CD14-positive monocyte (primary cell): ENCODE results near the gene HS1BP3. TPM values are rescaled to one million over a fixed set of nuclear protein-coding genes. Genes with fewer than 3 reads are reported as not detected.

Experiments used
- DNase-seq, 3 donors: peaks; one replicate each; pipeline ENCODE4 v3.0.0-alpha.2; 2011 to 2022
- H2AFZ ChIP-seq: 2 replicates; pipeline ENCODE4 v1.6.0; 2012; ENCODE audit warnings: mild to moderate bottlenecking, low read depth, low read length, inconsistent platforms; ENCODE audit not compliant: insufficient read depth, poor library complexity, severe bottlenecking
- H3K27ac ChIP-seq, 2 donors: 1 replicate in 1 of 2; 2 replicates in 1 of 2; pipeline ENCODE4 v1.5.1; 2012 to 2013; ENCODE audit warnings: low read length in 2 of 2, control low read depth in 1 of 2, inconsistent platforms in 1 of 2, low read depth in 1 of 2, mild to moderate bottlenecking in 1 of 2
- H3K27me3 ChIP-seq, 2 donors: one replicate each; pipeline versions ENCODE4 v1.6.0 to v1.6.1; 2011 to 2013; ENCODE audit warnings: low read length in 2 of 2; ENCODE audit not compliant: control insufficient read depth in 2 of 2, insufficient read depth in 2 of 2
- H3K36me3 ChIP-seq, 2 donors: replicated peaks in 1 of 2; 1 replicate in 1 of 2; 2 replicates in 1 of 2; pipeline versions ENCODE4 v1.5.1 to v1.6.1; 2012 to 2013; ENCODE audit warnings: low read length in 2 of 2, control low read depth in 1 of 2, inconsistent platforms in 1 of 2, mild to moderate bottlenecking in 1 of 2; ENCODE audit not compliant: insufficient read depth in 2 of 2, control insufficient read depth in 1 of 2
- H3K4me1 ChIP-seq, 2 donors: 1 replicate in 1 of 2; 2 replicates in 1 of 2; pipeline versions ENCODE4 v1.5.1 to v1.6.1; 2012 to 2013; ENCODE audit warnings: low read length in 2 of 2, control low read depth in 1 of 2, inconsistent platforms in 1 of 2, mild to moderate bottlenecking in 1 of 2, moderate library complexity in 1 of 2; ENCODE audit not compliant: insufficient read depth in 2 of 2, control insufficient read depth in 1 of 2
- H3K4me2 ChIP-seq: replicated peaks from 2 replicates; pipeline ENCODE3; 2012; ENCODE audit warnings: low read length, moderate library complexity, mild to moderate bottlenecking; ENCODE audit not compliant: poor library complexity, severe bottlenecking; ENCODE audit errors: extremely low read depth
- H3K4me3 ChIP-seq, 3 experiments: fragments of 200-600 bp in 1 of 3; sonication (generic) in 1 of 3; replicated peaks in 1 of 3; 1 replicate in 2 of 3; 2 replicates in 1 of 3; pipeline ENCODE4 v1.5.1; 2011 to 2013; ENCODE audit warnings: low read length in 3 of 3, mild to moderate bottlenecking in 3 of 3, control low read depth in 2 of 3, low read depth in 2 of 3, inconsistent platforms in 1 of 3, moderate library complexity in 1 of 3
- H3K79me2 ChIP-seq: 2 replicates; pipeline ENCODE4 v1.6.0; 2012; ENCODE audit warnings: mild to moderate bottlenecking, control low read depth, inconsistent platforms, low read length, moderate library complexity; ENCODE audit not compliant: insufficient read depth
- H3K9ac ChIP-seq: 2 replicates; pipeline ENCODE4 v1.6.0; 2017; ENCODE audit warnings: low read length, mild to moderate bottlenecking; ENCODE audit not compliant: insufficient read depth, poor library complexity, severe bottlenecking
- H3K9me3 ChIP-seq, 2 donors: replicated peaks in 1 of 2; 1 replicate in 1 of 2; 2 replicates in 1 of 2; pipeline versions ENCODE4 v1.5.1 to v1.6.1; 2012 to 2013; ENCODE audit warnings: low read length in 2 of 2, control low read depth in 1 of 2; ENCODE audit not compliant: control insufficient read depth in 1 of 2, insufficient read depth in 1 of 2
- H4K20me1 ChIP-seq: 2 replicates; pipeline ENCODE4 v1.6.0; 2012; ENCODE audit warnings: mild to moderate bottlenecking, low read length, control low read depth, moderate library complexity; ENCODE audit not compliant: insufficient read depth
- H3K27ac Mint-ChIP-seq, 7 donors: one replicate each; pipeline ENCODE4 v1.8.0; 2020; ENCODE audit warnings: mild to moderate bottlenecking in 7 of 7, mixed read lengths in 7 of 7, moderate library complexity in 6 of 7, inconsistent platforms in 2 of 7
- H3K27me3 Mint-ChIP-seq, 3 donors: one replicate each; pipeline ENCODE4 v1.8.0; 2021 to 2022; ENCODE audit warnings: low read depth in 3 of 3, mild to moderate bottlenecking in 3 of 3, mixed read lengths in 3 of 3, moderate library complexity in 3 of 3, inconsistent platforms in 1 of 3
- H3K36me3 Mint-ChIP-seq, 2 donors: one replicate each; pipeline ENCODE4 v1.8.0; 2020; ENCODE audit warnings: mixed read lengths in 2 of 2, inconsistent platforms in 1 of 2, mild to moderate bottlenecking in 1 of 2
- H3K4me1 Mint-ChIP-seq: one replicate; pipeline ENCODE4 v1.8.0; 2020; ENCODE audit warnings: mild to moderate bottlenecking, mixed read lengths
- H3K4me3 Mint-ChIP-seq, 2 donors: one replicate each; pipeline ENCODE4 v1.8.0; 2020; ENCODE audit warnings: mild to moderate bottlenecking in 2 of 2, mixed read lengths in 2 of 2, moderate library complexity in 1 of 2
- H3K9me3 Mint-ChIP-seq, 7 donors: one replicate each; pipeline ENCODE4 v1.8.0; 2020 to 2022; ENCODE audit warnings: mixed read lengths in 7 of 7, mild to moderate bottlenecking in 6 of 7, moderate library complexity in 6 of 7, inconsistent platforms in 2 of 7
- CTCF ChIP-seq: fragments of 200-600 bp; IDR thresholded peaks from one replicate; pipeline ENCODE4 v1.8.0; 2022; ENCODE audit warnings: antibody characterized with exemption, mild to moderate bottlenecking
- WGBS: methylation state at CpG from one replicate; pipeline ENCODE4 v1.1.5; 2013; ENCODE audit warnings: missing lambda C conversion rate; ENCODE audit not compliant: insufficient coverage; 5-methylcytosine and 5-hydroxymethylcytosine counted together
- intact Hi-C, 2 donors: fragments of 100-400 bp; cut with micrococcal nuclease; formaldehyde crosslinking; loops; one replicate each; pipeline versions ENCODE4 v1.15.0 to v1.15.1; 2023
- polyA plus RNA-seq, 3 donors: library from polyadenylated mRNA; depleted of rRNA in 1 of 3; unstranded in 2 of 3; stranded (reverse) in 1 of 3; fragments of 300-500 nt in 2 of 3; fragments of >200 nt in 1 of 3; fragmentation: Illumina TruSeq in 2 of 3; gene quantifications; 1 replicate in 2 of 3; 2 replicates in 1 of 3; pipeline ENCODE4 v1.2.3, GENCODE V29; 2012 to 2021

The HS1BP3 gene
- polyA plus RNA-seq, 3 donors = 45.1 to 48.9 (median 45.4) TPM

GRCh38 chr2:20571644-20572215 lies 79.2 kb downstream of the HS1BP3 start:
- 97% methylated on average over 4 of the region's 7 CpGs for WGBS

GRCh38 chr2:20571231-20571630 lies 79.7 kb downstream of the HS1BP3 start:
- Histone ChIP-seq H3K27me3 (no peaks in the 10 kb centered on the region), H3K4me3 (no peak overlapping the region), H2AFZ (no peak overlapping the region), H3K27ac (no peak overlapping the region), H3K4me1 (no peaks in the 10 kb centered on the region), H3K9me3 (no peaks in the 10 kb centered on the region), H3K9ac (no peak overlapping the region), H3K79me2 (no peaks in the 10 kb centered on the region), H3K36me3 (no peaks in the 10 kb centered on the region), H3K4me2 (no peak overlapping the region), H4K20me1 (no peaks in the 10 kb centered on the region)
- 95% methylated on average over 9 of the region's 10 CpGs for WGBS
- no peak for DNase-seq
- Mint-ChIP-seq H3K27ac (peak overlapping the region in 1 of 7 donors; percentile 51), H3K4me3 (no peak overlapping the region), H3K9me3 (no peaks in the 10 kb centered on the region), H3K4me1 (peaks cover 1% of the 10 kb centered on the region), H3K36me3 (no peaks in the 10 kb centered on the region), H3K27me3 (peaks cover 0 to 4% (median 2%) of the 10 kb centered on the region in 3 donors)
- no peak for TF ChIP-seq CTCF
- intact Hi-C loops = no loop called here

More at GRCh38 chr2:20571644-20572215, 79.2 kb downstream of the HS1BP3 start:
- DNase-seq = no peak
- TF ChIP-seq CTCF = no peak
- Mint-ChIP-seq H3K4me1 (peaks cover 6% of the 10 kb centered on the region), H3K27ac (peak overlapping the region in 1 of 7 donors; percentile 51), H3K9me3 (no peaks in the 10 kb centered on the region), H3K36me3 (no peaks in the 10 kb centered on the region), H3K4me3 (no peak overlapping the region), H3K27me3 (peaks cover 0 to 4% (median 2%) of the 10 kb centered on the region in 3 donors)
- Histone ChIP-seq H3K27me3 (no peaks in the 10 kb centered on the region), H3K4me1 (peaks cover 2 to 5% of the 10 kb centered on the region in 2 donors), H4K20me1 (no peaks in the 10 kb centered on the region), H3K4me3 (no peak overlapping the region), H3K36me3 (no peaks in the 10 kb centered on the region), H3K9ac (no peak overlapping the region), H2AFZ (no peak overlapping the region), H3K79me2 (no peaks in the 10 kb centered on the region), H3K4me2 (no peak overlapping the region), H3K27ac (no peak overlapping the region), H3K9me3 (no peaks in the 10 kb centered on the region)
- intact Hi-C loops = no loop called here
